Measurements from ENCODE around the gene ETV3L. TPM values are rescaled to one million over a fixed set of nuclear protein-coding genes. Genes with fewer than 3 reads are reported as not detected.
"Not testable (repeated sequence)": the region's sequence is repeated elsewhere in the genome, so short reads cannot be mapped to it uniquely, and the experiment has no call there.

The ETV3L gene
- total RNA-seq, 4 donors from 2014 or later, result not detected

DNA sequence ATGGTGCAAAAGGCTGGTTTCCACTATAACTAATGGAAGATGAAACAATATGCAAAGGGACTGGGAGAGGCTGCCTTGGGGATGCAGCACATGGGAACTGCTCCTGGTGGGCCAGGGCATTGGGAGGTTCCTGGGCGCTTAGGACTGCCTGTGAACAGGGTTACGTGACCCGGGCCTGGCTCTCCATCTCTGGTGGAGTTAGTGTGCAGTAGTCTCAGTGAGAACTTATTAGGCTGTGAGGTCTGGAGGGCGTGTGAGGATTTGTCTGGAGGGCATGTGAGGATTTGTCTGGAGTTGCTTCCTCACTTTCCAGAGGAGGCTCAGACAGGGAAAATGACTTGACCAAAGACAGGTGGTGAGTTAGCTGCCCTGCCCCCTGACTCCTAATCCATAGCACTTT, 1.5 kb upstream of the ETV3L start:
- no peak for DNase-seq
- TF ChIP-seq CTCF (IDR thresholded peaks at IDR 0.05 in 4 of 5, conservative IDR thresholded peaks at IDR 0.05 in 1 of 5) (no peak), POLR2A (IDR thresholded peaks at IDR 0.05) (no peak)
- intact Hi-C loops (cut with DNase I; ENCODE audit: low total_unique reads), result no loop called here
- H3K9me3 ChIP-seq, result no peaks in the 10 kb centered on the region
- in situ Hi-C loops (cut with MboI; ENCODE audit: low sequenced_read_pairs in 4 of 4), result no loop called here
- no peak overlapping the region for H3K4me3 ChIP-seq
- H3K36me3 ChIP-seq, result no peaks in the 10 kb centered on the region
- no peak overlapping the region for H3K27ac ChIP-seq
- ATAC-seq, result no peak
- H3K27me3 ChIP-seq, result peaks cover 0 to 3% (median 0%) of the 10 kb centered on the region in 3 donors
- no peaks in the 10 kb centered on the region for H3K4me1 ChIP-seq

DNA sequence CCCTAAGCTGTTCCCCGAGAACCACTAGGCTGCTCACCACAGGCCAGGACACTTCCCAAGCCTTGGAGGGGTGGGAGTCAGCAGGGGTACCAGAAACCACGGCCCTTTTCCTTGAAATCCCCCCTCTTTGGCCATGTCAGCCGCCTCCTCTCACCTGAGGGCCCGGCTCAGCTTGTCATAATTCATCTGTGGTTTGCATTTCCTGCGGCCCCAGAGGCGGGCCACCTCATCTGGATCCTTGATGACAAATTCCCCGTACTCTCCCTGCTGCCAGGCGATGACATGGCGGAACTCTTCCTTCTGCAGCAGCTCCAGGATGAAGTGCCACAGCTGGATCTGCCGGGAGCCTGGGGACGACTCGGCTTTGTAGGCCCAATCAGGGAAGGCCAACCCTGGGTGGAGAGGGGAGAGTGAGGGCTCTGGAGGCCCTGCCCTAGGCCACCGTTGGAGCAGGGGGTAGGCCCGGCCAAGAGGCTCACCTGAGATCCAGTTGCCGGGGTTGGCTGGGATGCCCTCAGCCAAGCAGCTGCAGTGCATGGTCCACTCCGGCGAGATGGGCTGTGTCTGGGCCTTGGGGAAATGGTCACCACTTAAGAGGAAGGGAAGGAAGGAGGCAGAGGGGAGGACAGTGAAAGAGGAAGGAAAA, 498 bp downstream of the ETV3L start:
- H3K9me3 ChIP-seq; intact Hi-C loops (cut with DNase I; ENCODE audit: low total_unique reads): not testable (repeated sequence)

GRCh38 chr1:157098519-157098918, 1.1 kb downstream of the ETV3L start:
- intact Hi-C loops (cut with DNase I; ENCODE audit: low total_unique reads) (no loop called here), in situ Hi-C loops (cut with MboI; ENCODE audit: low sequenced_read_pairs in 4 of 4) (loop anchor here in 1 of 4 donors (5.0 kb wide), 1 partner anchor 64 kb away; no protein-coding TSS in a partner anchor)
- Histone ChIP-seq H3K27me3 (no peaks in the 10 kb centered on the region), H3K27ac (no peak overlapping the region), H3K4me3 (no peak overlapping the region), H3K4me1 (no peaks in the 10 kb centered on the region), H3K36me3 (no peaks in the 10 kb centered on the region), H3K9me3 (no peaks in the 10 kb centered on the region)
- no peak for ATAC-seq
- TF ChIP-seq CTCF (IDR thresholded peaks at IDR 0.05 in 4 of 5, conservative IDR thresholded peaks at IDR 0.05 in 1 of 5) (no peak), POLR2A (IDR thresholded peaks at IDR 0.05) (no peak)
- DNase-seq, result no peak

More for the DNA sequence above, 498 bp downstream of the ETV3L start:
- not testable (repeated sequence) for H3K27me3 ChIP-seq, DNase-seq, H3K27ac ChIP-seq, ATAC-seq, H3K36me3 ChIP-seq, H3K4me3 ChIP-seq, H3K4me1 ChIP-seq
- in situ Hi-C loops (cut with MboI; ENCODE audit: low sequenced_read_pairs in 4 of 4), result loop anchor here in 1 of 4 donors (5.0 kb wide), 1 partner anchor 63 kb away; no protein-coding TSS in a partner anchor

DNA sequence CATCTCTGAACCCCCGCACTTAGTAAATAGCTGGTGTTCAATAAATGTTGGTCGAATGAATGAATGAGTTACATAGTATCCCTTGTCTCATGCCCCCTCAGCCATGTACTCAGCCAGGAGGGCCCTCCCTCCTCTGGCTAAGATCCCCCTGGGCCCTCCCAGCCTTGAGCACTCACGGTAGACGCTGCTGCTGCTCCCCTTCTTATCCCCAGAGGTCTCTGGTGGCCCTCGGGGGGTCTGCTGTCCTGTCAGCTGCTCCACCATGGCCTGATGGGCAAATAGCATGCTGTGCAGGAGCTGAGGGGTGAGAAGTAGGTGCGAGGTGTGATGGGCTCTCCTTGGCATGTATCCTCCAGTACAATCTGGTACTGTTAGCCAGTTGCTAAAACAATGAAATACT, 1.9 kb downstream of the ETV3L start:
- Histone ChIP-seq H3K4me1 (no peaks in the 10 kb centered on the region), H3K4me3 (no peak overlapping the region), H3K27ac (no peak overlapping the region), H3K36me3 (no peaks in the 10 kb centered on the region), H3K27me3 (no peaks in the 10 kb centered on the region), H3K9me3 (no peaks in the 10 kb centered on the region)
- in situ Hi-C loops (cut with MboI; ENCODE audit: low sequenced_read_pairs in 4 of 4) (loop anchor here in 1 of 4 donors (5.0 kb wide), 1 partner anchor 65 kb away; no protein-coding TSS in a partner anchor), intact Hi-C loops (cut with DNase I; ENCODE audit: low total_unique reads) (no loop called here)
- DNase-seq (no peak), ATAC-seq (no peak)
- no peak for TF ChIP-seq CTCF (IDR thresholded peaks at IDR 0.05 in 4 of 5, conservative IDR thresholded peaks at IDR 0.05 in 1 of 5)
- TF ChIP-seq POLR2A (IDR thresholded peaks at IDR 0.05), result no peak

DNA sequence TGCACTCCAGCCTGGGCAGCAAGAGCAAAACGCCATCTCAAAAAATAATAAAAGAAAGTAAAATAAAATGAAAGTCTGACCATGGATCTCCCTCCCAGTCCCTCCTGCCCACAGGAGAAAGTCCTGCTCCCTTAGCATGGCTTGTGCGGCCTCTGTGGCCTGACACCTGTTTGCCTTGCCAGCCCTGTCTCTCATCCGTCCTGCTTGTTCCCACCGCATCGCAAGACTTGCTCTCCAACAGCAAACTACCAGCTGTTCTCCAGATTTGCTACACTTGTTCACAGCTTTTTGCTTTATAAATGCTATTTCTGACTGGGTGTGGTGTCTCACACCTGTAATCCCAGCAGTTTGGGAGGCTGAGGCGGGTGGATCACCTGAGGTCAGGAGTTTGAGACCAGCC, 2.7 kb downstream of the ETV3L start:
- no peaks in the 10 kb centered on the region for H3K9me3 ChIP-seq
- ATAC-seq (no peak), DNase-seq (no peak)
- H3K27me3 ChIP-seq, result no peaks in the 10 kb centered on the region
- TF ChIP-seq POLR2A (IDR thresholded peaks at IDR 0.05) (no peak), CTCF (IDR thresholded peaks at IDR 0.05 in 4 of 5, conservative IDR thresholded peaks at IDR 0.05 in 1 of 5) (no peak)
- intact Hi-C loops (cut with DNase I; ENCODE audit: low total_unique reads) (no loop called here), in situ Hi-C loops (cut with MboI; ENCODE audit: low sequenced_read_pairs in 4 of 4) (loop anchor here in 1 of 4 donors (5.0 kb wide), 1 partner anchor 65 kb away; no protein-coding TSS in a partner anchor)
- no peak overlapping the region for H3K4me3 ChIP-seq
- no peaks in the 10 kb centered on the region for H3K36me3 ChIP-seq
- no peak overlapping the region for H3K27ac ChIP-seq
- no peaks in the 10 kb centered on the region for H3K4me1 ChIP-seq

All from gastrocnemius medialis (tissue), 4 donors.